ENCODE results near the gene TATDN3.
"Not testable (repeated sequence)": the region's sequence is repeated elsewhere in the genome, so short reads cannot be mapped to it uniquely, and the experiment has no call there.

Gene TATDN3

DNA sequence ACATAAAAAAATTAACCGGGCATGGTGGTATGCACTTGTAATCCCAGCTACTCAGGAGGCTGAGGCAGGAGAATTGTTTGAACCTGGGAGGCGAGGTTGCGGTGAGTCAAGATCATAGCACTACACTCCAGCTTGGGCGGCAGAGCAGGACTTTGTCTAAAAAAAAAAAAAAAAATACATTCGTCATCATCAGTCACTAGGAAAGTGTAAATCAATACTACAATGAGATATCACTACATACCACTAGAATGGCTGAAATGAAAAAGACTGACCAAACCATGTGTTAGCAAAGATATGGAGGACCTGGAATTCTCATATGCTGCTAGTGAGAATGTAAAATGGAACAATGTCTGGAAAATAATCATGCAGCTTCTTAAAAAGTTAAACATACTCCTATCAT is 46.5 kb downstream of the TATDN3 start:
- POLR2A ChIA-PET, result no interaction called here
- CTCF ChIA-PET, result interaction anchor here (1.1 to 1.5 kb wide), 3 partner anchors 22 to 157 kb away, joined by 3 to 5 read pairs (median 3); no protein-coding TSS in a partner anchor

DNA sequence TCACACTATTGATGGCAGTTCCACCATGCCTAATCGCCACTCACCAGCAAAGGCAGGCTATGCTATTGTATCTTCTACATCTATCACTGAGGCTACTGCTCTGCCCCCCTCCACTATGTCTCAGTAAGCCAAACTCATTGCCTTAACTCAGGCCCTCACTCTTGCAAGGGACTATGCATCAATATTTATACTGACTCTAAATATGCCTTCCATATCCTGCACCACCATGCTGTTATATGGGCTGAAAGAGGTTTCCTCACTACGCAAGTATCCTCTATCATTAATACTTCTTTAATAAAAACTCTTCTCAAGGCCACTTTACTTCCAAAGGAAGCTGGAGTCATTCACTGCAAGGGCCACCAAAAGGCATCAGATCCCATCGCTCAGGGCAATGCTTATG is 52.8 kb downstream of the TATDN3 start:
- DNase-seq (ENCODE audit: extremely low spot score); POLR2A ChIA-PET; CTCF ChIA-PET: not testable (repeated sequence)

More for the DNA sequence above, 46.5 kb downstream of the TATDN3 start:
- TF ChIP-seq, protein P1, sequence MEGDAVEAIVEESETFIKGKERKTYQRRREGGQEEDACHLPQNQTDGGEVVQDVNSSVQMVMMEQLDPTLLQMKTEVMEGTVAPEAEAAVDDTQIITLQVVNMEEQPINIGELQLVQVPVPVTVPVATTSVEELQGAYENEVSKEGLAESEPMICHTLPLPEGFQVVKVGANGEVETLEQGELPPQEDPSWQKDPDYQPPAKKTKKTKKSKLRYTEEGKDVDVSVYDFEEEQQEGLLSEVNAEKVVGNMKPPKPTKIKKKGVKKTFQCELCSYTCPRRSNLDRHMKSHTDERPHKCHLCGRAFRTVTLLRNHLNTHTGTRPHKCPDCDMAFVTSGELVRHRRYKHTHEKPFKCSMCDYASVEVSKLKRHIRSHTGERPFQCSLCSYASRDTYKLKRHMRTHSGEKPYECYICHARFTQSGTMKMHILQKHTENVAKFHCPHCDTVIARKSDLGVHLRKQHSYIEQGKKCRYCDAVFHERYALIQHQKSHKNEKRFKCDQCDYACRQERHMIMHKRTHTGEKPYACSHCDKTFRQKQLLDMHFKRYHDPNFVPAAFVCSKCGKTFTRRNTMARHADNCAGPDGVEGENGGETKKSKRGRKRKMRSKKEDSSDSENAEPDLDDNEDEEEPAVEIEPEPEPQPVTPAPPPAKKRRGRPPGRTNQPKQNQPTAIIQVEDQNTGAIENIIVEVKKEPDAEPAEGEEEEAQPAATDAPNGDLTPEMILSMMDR (IDR thresholded peaks at IDR 0.05; ENCODE audit: control extremely low read depth, extremely low read depth, low read depth, missing control alignments), result no peak
- DNase-seq (ENCODE audit: extremely low spot score), result no peak

DNA sequence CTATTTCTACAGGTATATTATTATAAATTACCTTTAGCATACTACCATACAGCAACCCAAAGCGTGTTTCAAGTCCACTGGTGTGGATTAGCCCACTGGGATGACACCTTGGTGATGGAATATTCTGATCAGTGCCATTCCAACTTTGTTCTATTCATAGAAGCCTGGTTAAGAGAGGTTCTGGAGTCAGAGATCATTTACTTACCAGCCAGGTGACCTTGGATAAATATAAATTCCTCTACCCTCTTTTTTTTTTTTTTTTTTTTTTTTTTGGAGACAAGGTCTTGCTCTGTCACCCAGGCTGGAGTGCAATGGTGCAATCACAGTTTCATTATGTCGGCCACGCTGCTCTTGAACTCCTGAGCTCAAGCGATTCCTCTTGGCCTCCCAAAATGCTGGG is 55.9 kb downstream of the TATDN3 start, which contains the start of gene SPATA45:
TSS of gene SPATA45 (minus strand) at position 101 of the 400 bp plus-strand sequence. CDS start 11,500 bp downstream, outside the sequence.
- TF ChIP-seq, protein P1 (IDR thresholded peaks at IDR 0.05; ENCODE audit: control extremely low read depth, extremely low read depth, low read depth, missing control alignments), result no peak
- ChIA-PET POLR2A (no interaction called here), CTCF (no interaction called here)
- no peak for DNase-seq (ENCODE audit: extremely low spot score)

DNA sequence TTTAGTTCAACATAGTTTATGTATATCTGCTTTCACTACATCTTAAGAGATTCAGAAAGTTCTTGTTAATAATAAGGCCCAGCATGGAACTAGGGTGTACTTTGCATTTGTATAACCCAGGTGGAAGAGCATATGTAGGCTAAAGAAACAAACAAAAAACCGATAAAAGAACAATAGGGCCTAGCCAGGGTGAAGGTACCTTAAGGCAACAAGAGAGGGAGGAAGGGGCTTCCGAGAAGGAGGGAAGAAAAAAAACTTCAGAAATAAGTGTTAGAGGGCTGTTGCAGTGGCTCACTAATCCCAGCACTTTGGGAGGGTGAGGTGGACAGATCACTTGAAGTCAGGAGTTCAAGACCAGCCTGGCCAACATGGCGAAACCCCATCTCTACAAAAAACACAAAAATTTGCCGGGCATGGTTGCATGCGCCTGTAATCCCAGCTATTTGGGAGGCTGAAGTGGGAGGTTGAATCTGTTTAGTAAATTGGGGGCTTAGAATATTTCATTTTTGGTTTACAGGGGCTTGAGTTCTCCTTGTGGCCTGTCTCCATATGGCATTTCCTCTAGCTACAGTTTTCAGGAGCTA is 60.5 kb downstream of the TATDN3 start:
- TF ChIP-seq, protein P1 (IDR thresholded peaks at IDR 0.05; ENCODE audit: control extremely low read depth, extremely low read depth, low read depth, missing control alignments), result no peak
- POLR2A ChIA-PET, result no interaction called here
- DNase-seq (ENCODE audit: extremely low spot score), result no peak
- CTCF ChIA-PET, result no interaction called here

DNA sequence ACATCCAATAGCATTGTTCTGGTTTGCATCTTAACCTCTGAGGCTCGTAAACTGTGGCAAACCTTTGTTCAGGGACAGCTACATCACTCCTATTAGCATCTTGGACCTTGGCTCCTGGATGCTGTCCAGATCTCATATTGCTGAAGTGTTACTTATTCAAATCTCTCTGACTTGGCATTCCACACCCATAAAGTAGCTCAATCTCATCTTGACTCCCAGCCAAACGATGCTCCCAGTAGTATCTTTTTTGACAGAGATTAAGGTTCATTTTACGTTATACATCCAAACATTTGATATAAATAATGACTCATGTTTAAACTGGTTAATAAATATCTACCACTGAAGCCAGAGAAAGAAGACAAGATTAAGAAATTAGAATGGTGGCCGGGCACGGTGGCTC is 62.0 kb downstream of the TATDN3 start:
- CTCF ChIA-PET, result interaction anchor here (2.5 kb wide), 1 partner anchor 10 kb away, joined by 6 read pairs; no protein-coding TSS in a partner anchor

DNA sequence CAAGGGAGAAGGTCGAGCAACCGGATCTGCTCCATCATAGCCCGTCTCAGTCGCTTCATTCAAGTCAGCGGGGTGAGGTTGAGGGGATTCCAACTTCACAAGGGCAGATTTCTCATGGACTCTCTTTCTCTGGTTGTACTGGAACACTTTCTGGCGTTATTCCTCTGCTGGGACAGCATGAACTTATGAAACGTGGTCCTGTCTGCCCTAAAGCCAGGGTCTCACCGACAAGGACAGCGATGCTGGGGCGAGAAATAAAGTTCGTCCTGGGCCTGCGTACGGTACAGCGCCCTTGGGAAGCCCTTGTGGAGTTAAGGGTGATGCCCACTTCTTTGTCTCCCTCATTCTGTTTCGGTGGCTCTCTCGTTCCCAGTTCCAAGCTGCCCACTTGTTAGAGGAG is 65.1 kb downstream of the TATDN3 start:
- ChIA-PET CTCF (interaction anchor here (0.6 to 1.7 kb wide), 2 partner anchors 16 to 42 kb away, joined by 3 to 6 read pairs; no protein-coding TSS in a partner anchor), POLR2A (interaction anchor here (1.6 kb wide), 1 partner anchor 23 kb away, joined by 10 read pairs; no protein-coding TSS in a partner anchor)
- DNase-seq (ENCODE audit: extremely low spot score), result no peak
- TF ChIP-seq, protein P1 (IDR thresholded peaks at IDR 0.05; ENCODE audit: control extremely low read depth, extremely low read depth, low read depth, missing control alignments), result no peak

More for the DNA sequence above, 62.0 kb downstream of the TATDN3 start:
- TF ChIP-seq, protein P1 (IDR thresholded peaks at IDR 0.05; ENCODE audit: control extremely low read depth, extremely low read depth, low read depth, missing control alignments), result no peak
- POLR2A ChIA-PET, result no interaction called here
- no peak for DNase-seq (ENCODE audit: extremely low spot score)

DNA sequence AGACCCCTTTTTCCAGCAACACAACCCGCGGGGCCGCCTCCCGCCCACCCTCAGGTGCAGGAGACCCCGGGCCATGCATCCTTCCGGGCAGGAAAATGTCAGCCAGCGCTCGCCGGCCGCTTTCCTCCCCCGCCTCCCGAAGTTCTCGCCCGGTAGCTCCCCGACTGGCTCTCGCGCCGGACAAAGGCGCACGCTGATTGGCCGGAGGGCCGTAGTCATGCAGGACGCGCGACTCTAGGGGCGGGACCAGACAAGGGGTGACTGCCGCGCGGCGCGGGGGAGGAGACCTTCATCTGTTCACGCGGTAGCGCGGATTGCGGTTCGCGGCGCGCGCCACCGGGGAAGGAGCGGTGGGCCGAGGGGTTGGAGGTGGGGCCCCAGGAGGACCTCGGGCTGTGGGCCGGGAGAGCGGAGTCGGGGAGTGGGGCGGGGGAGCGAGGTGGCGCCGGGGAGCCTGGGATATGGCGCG is 66.3 kb downstream of the TATDN3 start, which contains the start of gene FLVCR1:
TSS of gene FLVCR1 (plus strand) at position 284 of the 469 bp plus-strand sequence. CDS start at position 462, 178 bp downstream.
- TF ChIP-seq, protein P1 (IDR thresholded peaks at IDR 0.05; ENCODE audit: control extremely low read depth, extremely low read depth, low read depth, missing control alignments), result no peak
- POLR2A ChIA-PET, result interaction anchor here (0.6 to 1.6 kb wide), 4 partner anchors 24 to 250 kb away, joined by 3 to 10 read pairs (median 4); partner anchors contain the start of gene ATF3
- DNase-seq (ENCODE audit: extremely low spot score), result peak; percentile 99
- CTCF ChIA-PET, result interaction anchor here (0.9 to 1.7 kb wide), 7 partner anchors 14 to 137 kb away, joined by 3 to 6 read pairs (median 4); no protein-coding TSS in a partner anchor
